NCI-H2227 (cell line): ENCODE results near the gene KCNAB1.
A peak's percentile ranks its signal among the peaks of the same experiment; 100 is the strongest.
"Not testable (repeated sequence)": the region's sequence is repeated elsewhere in the genome, so short reads cannot be mapped to it uniquely, and the experiment has no call there.

ENCODE experiments used
- DNase-seq: peaks from one replicate; lab custom pipeline; 2025; ENCODE audit not compliant: unreplicated experiment; lab: John Stamatoyannopoulos, UW

Gene KCNAB1

GRCh38 chr3:156120528-156121251 is at the start of gene KCNAB1:
TSS of gene KCNAB1 (plus strand) at chr3:156120578.
- DNase-seq: peak; percentile 33

GRCh38 chr3:156071031-156071430 is 49.3 kb upstream of the KCNAB1 start:
- DNase-seq: no peak

- DNase-seq: not testable (repeated sequence)
These were observed 47.3 kb upstream of the KCNAB1 start for GRCh38 chr3:156072950-156073657.

GRCh38 chr3:156090126-156090525 is 30.3 kb upstream of the KCNAB1 start:
- DNase-seq: no peak

- no peak for DNase-seq
These were observed 26.4 kb upstream of the KCNAB1 start for GRCh38 chr3:156093964-156094363.

DNA sequence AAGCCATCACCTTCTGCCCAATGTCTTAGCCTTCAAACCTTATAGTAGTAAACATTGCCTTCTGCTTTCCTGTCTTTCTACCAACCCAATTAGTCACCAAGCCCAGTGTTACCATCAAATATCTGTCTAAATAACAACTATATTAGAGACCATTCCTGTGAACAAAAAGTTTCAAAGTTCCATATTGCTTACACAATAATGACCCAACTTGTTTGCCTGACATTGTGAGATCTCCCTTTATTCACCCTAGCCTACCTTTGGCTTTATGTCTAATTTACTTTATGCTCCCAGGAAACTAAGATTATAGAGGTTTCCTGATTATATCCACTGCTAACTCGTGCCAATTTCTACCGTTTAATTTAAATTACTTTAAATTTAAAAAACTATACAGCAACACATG is 26.0 kb upstream of the KCNAB1 start:
- DNase-seq: no peak

DNA sequence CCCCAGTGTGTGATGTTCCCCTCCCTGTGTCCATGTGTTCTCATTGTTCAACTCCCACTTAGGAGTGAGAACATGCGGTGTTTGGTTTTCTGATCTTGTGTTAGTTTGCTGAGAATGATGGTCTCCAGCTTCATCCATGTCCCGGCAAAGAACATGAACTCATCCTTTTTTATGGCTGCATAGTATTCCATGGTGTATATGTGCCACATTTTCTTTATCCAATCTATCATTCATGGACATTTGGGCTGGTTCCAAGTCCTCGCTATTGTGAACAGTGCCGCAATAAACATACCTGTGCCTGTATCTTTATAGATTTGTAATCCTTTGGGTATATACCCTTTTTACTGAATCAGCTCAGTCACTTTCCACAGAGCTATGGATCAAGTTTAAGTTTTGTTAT is 24.7 kb upstream of the KCNAB1 start:
- not testable (repeated sequence) for DNase-seq

DNA sequence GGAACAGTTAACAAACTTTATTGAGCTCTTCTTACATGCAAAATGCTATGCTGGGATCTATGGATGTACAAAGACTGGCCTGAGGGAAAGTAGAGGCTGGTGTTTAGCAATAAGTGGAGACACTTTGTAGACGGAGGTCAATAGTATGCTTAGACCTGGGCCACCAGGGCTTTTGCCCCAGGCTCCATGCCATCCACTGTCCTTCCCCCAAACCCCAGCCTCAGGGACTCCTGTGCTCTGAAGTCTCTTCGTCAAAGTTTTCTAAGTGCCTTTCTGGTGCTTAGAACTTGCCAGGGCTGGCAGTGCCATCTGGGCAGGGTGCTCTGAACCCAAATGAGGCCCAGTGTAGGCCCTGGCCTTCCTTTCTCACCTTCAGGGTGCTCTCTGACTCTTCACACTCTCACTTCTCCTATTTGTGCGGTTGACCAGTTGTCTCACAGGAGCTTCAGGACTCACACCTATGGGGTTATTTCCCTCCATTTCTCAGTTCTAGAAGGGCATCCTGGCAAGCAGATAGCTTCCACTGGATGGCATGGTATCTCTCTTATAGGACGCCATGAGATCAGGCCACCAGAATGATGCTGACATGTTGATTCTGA is 21.8 kb upstream of the KCNAB1 start:
- no peak for DNase-seq

DNA sequence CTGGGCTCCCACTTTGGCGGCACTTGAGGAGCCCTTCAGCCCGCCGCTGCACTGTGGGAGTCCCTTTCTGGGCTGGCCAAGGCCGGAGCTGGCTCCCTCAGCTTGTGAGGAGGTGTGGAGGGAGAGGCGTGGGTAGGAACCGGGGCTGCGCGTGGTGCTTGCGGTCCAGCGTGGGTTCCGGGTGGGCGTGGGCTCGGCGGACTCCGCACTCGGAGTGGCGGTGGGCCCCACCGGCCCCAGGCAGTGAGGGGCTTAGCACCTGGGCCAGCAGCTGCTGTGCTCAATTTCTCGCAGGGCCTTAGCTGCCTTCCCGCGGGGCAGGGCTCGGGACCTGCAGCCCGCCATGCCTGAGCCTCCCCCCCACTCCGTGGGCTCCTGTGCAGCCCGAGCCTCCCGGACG is 21.0 kb upstream of the KCNAB1 start:
- DNase-seq: not testable (repeated sequence)

DNA sequence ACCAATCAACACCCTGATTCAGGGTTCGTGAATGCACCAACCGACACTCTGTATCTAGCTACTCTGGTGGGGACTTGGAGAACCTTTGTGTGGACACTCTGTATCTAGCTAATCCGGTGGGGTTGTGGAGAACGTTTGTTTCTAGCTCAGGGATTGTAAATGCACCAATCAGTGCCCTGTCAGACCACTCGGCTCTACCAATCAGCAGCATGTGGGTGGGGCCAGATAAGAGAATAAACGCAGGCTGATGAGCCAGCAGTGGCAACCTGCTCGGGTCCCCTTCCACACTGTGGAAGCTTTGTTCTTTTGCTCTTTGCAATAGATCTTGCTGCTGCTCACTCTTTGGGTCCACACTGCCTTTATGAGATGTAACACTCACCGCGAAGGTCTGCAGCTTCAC is 20.4 kb upstream of the KCNAB1 start:
- not testable (repeated sequence) for DNase-seq

DNA sequence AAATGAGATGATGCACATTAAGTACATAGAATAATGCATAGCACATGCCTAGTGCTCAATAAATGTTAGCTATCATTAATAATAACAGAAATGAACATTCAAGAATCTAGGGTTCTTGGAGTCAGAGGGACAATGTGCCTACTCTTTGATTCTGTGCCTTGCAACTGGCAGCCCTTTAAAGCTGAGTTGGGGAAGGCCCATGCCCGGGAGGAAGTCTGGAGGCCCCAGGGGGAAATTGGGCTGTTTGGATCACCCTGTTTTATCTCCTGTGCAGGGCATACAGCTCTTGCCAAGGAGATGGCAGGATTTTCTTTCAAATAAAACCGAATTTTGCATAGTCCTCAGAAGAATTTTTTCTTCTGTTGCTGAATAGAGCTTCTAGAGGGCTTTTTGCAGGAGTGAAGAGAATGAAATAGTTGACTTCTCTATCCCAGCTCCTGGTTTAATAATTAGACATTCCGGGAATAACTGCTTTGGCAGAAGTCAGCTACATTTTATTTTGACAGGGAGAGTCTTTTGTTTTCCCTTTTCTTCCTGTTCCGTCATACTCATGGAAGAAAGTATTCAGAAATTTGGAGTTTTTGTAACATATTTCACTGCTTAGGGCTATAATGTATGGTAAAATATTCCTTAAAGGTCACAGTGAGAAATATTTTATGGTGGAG is 18.0 kb upstream of the KCNAB1 start:
- no peak for DNase-seq

- no peak for DNase-seq
These were observed 13.5 kb upstream of the KCNAB1 start for GRCh38 chr3:156106721-156107373.

DNA sequence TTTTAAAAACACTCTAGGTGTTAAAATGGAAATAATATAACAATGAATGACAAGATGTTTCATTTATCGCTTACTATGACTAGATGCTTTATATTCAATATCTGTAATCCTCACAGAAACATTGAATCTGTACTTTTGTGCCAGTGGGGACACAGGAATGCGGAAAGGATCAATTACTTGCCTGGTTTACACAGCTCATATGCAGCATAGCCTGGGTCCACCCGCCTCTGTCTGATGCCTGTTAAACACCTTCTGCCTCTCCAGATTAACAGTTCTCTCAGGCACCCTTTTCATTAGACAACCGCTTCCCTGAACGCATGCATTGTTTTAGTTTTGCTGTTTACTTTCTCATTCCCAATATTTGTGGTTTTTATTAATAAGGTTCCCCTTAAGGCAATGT is 12.9 kb upstream of the KCNAB1 start:
- DNase-seq: no peak

DNA sequence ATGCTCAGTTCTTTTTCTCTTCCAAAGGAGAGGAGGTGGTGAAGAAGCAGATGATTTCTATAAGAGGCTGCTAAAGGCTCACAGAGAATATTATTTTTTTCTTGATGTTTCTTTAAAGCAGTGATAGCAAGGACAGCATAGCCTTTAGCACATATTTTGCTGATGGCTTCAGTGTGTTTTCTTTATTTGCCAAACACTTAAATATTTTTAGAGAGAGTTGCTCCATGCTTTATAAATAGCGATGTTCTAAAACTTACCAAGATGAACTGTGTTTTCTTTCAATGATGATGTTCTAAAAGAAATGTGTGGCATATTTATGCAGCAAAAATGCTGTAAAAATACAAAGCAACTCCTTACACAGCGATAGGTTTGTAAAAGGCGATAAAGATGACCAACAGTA is 11.8 kb upstream of the KCNAB1 start:
- no peak for DNase-seq

DNA sequence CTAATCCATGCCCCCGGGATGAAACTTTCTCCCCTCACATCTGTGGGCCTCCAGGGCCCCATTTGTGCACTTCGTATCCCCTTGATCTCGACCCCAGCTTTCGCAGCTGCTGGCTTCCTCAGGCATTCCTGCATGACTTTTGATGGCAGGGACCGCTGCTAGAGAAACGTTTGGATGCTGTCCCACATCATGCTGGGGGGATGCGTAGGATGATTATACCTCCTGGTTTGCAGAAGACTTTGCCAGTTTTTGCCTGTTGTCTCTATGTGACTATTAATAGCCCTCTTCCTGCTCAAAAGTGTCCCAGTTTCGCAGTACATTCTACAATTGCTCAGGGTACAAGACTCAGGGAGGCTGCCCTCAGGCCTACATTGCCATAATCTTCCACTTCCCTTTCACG is 10.4 kb upstream of the KCNAB1 start:
- DNase-seq: no peak

DNA sequence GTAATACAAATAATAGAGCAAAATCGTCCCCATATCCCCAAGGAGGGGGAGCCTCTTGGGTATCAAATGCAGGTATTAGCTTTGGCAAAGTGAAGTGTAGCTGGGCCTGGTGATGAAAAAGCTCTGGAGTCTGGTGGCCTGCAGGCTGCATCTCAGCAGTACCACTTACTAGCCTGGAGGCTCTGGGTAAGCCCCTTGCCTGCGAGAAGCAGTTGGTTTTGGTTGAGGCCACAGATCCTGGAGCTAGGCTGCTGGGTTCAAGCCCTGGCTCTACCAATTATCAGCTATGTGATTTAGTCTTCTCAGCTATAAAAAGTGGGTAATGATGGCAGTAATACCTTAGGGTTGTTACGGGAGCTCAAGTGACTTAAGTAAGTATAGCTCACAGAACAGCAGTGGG is 6.1 kb downstream of the KCNAB1 start:
- DNase-seq: no peak

- no peak for DNase-seq
These were observed 10.9 kb downstream of the KCNAB1 start for GRCh38 chr3:156131241-156131640.

DNA sequence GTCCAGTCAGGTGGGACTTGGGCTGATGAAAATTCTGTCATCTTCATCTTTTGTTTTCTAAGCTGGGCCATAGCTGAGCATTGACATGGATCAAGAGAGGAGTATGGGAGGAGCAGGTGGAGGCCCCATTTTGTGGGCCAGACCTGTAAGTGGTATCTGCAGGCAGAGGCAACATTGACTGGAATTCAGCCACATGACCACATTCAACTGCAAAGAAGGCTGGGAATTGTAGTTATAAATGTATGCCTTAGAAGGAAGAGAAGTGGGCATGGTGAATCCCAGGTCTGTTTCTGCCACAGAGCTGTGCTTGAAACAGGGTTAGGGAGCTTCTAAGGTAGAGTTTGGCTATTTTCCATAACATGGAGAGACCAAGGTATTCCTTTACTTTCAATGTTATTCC is 11.4 kb downstream of the KCNAB1 start:
- DNase-seq: no peak

- no peak for DNase-seq
These were observed 11.9 kb downstream of the KCNAB1 start for GRCh38 chr3:156132313-156132712.

DNA sequence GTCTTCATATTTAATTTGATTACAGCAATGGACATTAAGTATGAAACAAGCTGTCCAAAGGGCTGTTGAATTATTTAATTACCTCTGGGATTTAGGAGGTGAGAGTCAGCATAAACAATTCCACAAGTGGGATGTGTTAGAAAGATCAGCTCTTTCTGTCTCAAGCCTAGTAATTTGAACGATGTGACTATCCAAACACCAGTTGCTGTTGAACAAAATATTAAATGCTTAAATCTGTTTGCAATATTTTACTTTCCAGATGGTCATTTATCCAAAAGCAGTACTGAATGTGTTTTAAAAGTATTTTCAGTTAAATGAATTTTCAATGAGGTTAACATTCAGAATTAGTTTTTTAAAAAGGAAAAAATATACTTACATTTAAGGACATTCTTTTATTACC is 12.7 kb downstream of the KCNAB1 start:
- no peak for DNase-seq

DNA sequence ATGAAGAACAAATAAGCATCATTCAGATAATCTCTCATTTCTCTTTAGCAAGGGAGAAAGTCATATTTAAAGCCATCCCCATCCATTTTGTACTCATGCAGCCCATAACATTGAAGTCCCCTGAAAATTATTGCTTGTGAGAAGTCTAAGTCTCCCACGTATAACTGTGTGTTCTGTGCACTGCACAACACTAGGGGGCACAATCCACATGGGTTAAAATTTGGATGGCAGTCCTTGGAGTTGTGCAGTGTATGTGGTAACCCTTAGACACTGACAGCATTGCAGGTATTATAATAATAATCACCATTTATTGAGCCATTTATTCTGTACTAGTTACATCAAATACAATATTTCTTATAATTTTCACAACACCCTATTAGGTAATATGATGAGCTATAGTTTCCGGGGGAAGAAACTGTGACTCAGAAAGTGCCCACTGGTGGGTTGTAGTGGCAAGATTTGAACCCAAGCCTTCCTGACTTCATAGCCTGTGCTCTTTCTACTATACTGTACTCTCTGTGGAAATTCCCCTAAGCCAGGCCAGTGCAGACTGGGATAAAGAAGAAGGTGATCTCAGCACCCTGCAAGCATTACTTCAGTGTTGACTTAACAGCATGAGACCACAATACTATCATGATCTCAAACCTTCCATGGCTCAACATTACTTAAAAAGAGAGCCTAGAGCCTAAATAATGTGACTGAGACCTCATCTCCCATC is 15.7 kb downstream of the KCNAB1 start:
- DNase-seq: no peak
